GM12878 (cell line): Measurements from ENCODE around the gene CLEC18B.

ENCODE experiments used
- BHLHE40 ChIP-seq, 2 experiments: fragments of 450-650 bp in 1 of 2; IDR thresholded peaks; 2 replicates each; pipeline ENCODE4 v1.6.1; 2011 to 2017; ENCODE audit warnings: low read depth in 2 of 2, borderline replicate concordance in 1 of 2, improper control_type of control experiment in 1 of 2, low read length in 1 of 2, mild to moderate bottlenecking in 1 of 2
- CTCF ChIP-seq, 3 experiments: IDR thresholded peaks in 2 of 3; conservative IDR thresholded peaks in 1 of 3; 2 replicates each; pipeline ENCODE4 v1.5.1; 2011; ENCODE audit warnings: low read depth in 3 of 3, low read length in 3 of 3, mild to moderate bottlenecking in 3 of 3, control low read depth in 2 of 3, moderate library complexity in 2 of 3, inconsistent platforms in 1 of 3, mixed read lengths in 1 of 3; ENCODE audit not compliant: control insufficient read depth in 2 of 3, insufficient read depth in 1 of 3; ENCODE audit errors: extremely low read depth in 1 of 3
- POLR2A ChIP-seq: IDR thresholded peaks from 2 replicates; pipeline ENCODE4 v1.6.1; 2011; ENCODE audit warnings: low read depth, mild to moderate bottlenecking, low read length
- TF ChIP-seq, protein P1 (sequence below): IDR thresholded peaks from 2 replicates; pipeline ENCODE4 v1.6.1; 2012; ENCODE audit warnings: low read depth, low read length, improper control_type of control experiment
- TF ChIP-seq, protein P2 (sequence below): IDR thresholded peaks from 2 replicates; pipeline ENCODE4 v1.6.1; 2012; ENCODE audit warnings: low read length, inconsistent platforms

- TF ChIP-seq BHLHE40 (IDR thresholded peaks at IDR 0.05; ENCODE audit: borderline replicate concordance in 1 of 2, low read depth in 2 of 2, low read length in 1 of 2) (no peak), CTCF (IDR thresholded peaks at IDR 0.05 in 2 of 3, conservative IDR thresholded peaks at IDR 0.05 in 1 of 3; ENCODE audit: control insufficient read depth in 2 of 3, extremely low read depth in 1 of 3, insufficient read depth in 1 of 3, low read depth in 3 of 3, low read length in 3 of 3) (no peak), POLR2A (no peak)
- TF ChIP-seq, protein P1, sequence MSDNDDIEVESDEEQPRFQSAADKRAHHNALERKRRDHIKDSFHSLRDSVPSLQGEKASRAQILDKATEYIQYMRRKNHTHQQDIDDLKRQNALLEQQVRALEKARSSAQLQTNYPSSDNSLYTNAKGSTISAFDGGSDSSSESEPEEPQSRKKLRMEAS = no peak
- TF ChIP-seq, protein P2, sequence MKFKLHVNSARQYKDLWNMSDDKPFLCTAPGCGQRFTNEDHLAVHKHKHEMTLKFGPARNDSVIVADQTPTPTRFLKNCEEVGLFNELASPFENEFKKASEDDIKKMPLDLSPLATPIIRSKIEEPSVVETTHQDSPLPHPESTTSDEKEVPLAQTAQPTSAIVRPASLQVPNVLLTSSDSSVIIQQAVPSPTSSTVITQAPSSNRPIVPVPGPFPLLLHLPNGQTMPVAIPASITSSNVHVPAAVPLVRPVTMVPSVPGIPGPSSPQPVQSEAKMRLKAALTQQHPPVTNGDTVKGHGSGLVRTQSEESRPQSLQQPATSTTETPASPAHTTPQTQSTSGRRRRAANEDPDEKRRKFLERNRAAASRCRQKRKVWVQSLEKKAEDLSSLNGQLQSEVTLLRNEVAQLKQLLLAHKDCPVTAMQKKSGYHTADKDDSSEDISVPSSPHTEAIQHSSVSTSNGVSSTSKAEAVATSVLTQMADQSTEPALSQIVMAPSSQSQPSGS = no peak
Measured at GRCh38 chr16:74448990-74449389, 27.7 kb upstream of the CLEC18B start.
